CD4-positive, alpha-beta T cell treated with Interleukin-17A for 1 hour (primary cell): ENCODE data around the gene HIPK3.
"Not testable (repeated sequence)": the region's sequence is repeated elsewhere in the genome, so short reads cannot be mapped to it uniquely, and the experiment has no call there.

Source experiments
- DNase-seq: peaks from one replicate; pipeline ENCODE4 v3.0.0-alpha.2; 2020

The HIPK3 gene

DNA sequence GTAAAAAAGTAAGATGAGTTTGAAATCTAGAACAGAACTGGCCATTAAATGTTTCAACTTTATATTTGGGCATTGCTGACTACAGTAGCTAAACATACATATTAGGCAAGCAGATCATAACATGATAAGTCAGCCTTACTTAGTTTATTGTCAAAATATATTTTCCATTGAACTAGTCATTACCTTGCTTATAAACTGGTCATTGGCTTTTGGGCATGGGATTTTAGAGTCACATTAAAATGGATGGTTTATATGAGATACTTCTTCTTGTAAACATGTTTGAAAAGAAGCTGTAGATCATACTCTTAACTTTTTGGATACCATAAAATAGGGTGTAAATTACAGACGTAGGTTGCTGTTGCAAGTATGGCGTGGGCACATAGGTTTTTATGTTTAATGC, 2.7 kb downstream of the HIPK3 start:
- DNase-seq: no peak

DNA sequence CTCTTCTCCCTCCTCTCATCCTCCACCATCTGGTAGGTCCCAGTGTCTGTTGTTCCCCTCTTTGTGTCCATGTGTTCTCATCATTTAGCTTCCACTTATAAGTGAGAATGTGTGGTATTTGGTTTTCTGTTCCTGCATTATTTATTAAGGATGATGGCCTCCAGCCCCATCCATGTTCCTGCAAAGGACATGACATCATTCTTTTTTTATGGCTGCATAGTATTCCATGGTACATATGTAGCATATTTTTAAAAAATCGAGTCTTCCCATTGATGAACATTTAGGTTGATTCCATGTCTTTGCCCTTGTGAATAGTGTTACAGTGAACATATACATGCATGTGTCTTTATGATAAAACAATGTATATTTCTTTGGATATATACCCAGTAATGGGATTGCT, 4.2 kb downstream of the HIPK3 start:
- not testable (repeated sequence) for DNase-seq

GRCh38 chr11:33262011-33262645, 4.9 kb downstream of the HIPK3 start:
- no peak for DNase-seq

GRCh38 chr11:33263549-33263948, 6.4 kb downstream of the HIPK3 start:
- DNase-seq: no peak

DNA sequence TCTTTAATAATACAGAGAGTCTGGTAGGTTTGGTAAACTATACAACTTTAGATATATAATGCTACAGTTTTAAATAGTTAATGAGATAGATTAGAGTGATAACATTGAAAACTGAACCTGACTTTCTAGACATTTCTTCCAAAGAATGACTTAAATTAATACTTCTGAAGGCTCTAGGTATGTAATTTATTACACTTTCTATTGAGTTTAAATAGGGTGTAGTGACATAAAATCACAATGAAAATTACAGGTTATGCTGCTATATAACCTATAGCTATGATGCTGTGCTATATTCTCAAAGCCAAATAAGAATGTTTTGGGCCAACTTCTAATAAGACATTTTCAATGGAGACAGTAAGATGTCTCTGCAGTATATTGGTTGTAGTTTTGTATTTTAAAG, 7.7 kb downstream of the HIPK3 start:
- no peak for DNase-seq

DNA sequence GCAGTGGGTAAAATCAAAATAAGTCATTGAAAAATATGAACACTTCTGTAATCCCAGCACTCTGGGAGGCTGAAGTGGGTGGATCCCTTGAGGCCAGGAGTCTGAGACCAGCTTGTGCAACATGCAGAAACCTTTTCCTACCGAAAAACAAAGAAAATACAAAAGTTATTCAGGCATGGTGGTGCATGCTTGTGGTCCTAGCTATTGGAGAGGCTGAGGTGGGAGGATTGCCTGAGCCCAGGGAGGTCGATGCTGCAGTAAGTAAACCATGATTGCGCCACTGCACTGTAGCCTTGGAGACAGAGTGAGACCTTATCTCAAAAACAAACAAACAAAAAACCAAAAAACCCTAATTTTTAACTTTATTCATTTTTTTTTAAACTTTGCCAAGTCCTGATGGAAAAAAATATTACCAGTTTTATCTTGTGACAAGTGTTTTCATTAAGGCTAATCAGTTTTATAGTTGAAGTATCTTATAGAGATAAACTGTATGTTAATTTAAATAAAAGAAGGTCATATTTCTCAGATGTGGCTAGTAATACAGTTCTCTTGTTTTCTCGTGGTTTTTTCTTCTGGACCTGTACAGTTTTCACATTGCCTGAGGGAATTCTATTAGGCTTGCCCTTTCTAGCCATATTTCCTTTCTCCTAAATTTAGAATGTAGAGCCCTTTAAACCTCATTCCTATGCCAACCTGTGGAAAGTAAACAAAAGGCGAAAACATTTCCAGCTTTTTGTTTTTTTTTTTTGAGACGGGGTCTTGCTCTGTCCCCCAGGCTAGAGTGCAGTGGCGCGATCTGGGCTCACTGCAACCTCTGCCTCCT, 9.4 kb downstream of the HIPK3 start:
- DNase-seq: no peak

DNA sequence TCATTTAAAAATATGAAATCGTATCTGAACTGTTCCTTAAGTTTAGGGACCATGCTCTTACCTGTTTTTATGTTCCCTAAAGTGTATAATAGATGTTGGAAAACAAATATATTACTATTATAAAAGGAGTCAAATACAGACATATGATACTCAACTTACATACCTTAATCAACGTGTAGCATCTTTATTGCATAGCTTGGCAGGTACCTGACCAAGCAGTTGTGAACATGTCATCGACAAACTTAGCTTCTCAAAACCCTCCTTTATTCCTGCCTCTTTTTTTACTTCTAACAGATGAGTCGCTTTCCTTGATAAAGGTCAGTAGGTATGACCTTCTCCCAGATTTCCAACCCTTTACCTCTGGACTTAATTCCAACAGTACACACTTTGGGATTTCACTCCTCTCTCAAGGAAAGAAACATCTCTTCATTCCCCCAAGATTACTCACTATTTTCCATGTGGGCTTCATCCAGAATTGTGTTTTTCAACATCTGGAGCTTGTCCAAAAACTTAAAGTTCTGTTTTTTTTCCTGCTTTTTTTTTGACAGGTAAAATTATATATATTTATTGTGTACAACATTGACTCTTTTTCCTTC, 11.9 kb downstream of the HIPK3 start:
- DNase-seq: no peak

GRCh38 chr11:33269822-33270221, 12.6 kb downstream of the HIPK3 start:
- no peak for DNase-seq

- DNase-seq: no peak
These were observed 13.9 kb downstream of the HIPK3 start for GRCh38 chr11:33271059-33271458.

- no peak for DNase-seq
These were observed 15.3 kb downstream of the HIPK3 start for GRCh38 chr11:33272338-33273107.

GRCh38 chr11:33273656-33274055, 16.5 kb downstream of the HIPK3 start:
- DNase-seq: no peak

GRCh38 chr11:33280411-33280810, 23.2 kb downstream of the HIPK3 start:
- DNase-seq: no peak

GRCh38 chr11:33281758-33282157, 24.6 kb downstream of the HIPK3 start:
- DNase-seq: no peak

- no peak for DNase-seq
These were observed 27.6 kb downstream of the HIPK3 start for GRCh38 chr11:33284818-33285217.

DNA sequence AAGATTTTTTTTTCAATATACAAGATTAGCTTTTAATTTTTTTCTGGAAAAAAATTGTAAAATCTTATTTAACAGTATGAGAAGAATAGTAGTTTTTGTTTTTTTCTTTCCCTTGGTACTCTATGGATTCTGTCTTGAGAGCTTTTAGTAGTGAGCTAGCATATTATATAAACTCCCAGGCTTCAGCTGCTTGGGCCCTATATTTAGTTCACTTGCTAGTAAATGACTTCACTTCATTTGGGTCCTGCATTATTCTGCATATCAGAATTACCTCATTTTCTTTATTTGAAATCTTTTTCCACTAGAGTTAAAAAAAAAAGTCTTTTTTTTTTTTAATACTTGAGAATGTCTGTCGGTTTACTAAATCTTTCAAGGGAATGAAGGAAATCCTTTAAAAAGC, 33.1 kb downstream of the HIPK3 start:
- DNase-seq: no peak

DNA sequence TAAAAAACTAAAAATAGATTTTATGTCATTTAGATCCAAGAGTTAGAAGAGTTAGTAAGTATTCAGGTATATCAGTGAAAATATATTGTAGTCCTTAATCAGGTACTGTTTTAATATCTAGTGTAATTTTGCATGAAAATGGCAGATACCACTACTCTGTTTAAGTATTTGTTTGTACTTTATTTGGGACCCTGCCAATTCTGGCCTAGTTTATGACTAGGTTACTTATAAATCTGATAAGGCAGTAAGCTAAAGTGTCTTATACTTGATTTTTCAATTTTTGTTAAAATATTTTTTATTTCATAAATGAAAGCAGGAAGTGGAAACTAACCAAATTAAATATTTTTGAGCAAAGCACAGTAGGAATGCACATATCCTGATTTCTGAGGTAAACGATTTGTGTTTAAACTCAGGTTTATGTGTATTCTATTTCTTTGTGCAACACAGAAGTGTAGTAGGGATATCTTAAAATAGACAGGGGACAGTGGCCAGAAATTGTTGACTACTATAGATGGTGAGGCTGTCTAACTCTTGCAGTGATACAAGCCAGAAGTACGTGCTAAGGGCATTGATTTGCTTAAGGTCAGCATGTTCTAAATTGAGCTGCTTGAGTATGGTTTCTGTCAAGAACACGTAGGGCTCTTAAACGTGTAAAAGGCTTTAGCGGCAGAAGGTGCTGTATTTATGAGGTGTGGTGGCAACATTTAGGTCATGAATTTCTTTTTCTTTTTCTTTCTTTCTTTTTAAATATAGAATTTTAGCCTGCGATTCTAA, 34.0 kb downstream of the HIPK3 start:
- DNase-seq: no peak

GRCh38 chr11:33292311-33292710, 35.1 kb downstream of the HIPK3 start:
- DNase-seq: no peak

GRCh38 chr11:33294224-33294623, 37.0 kb downstream of the HIPK3 start:
- no peak for DNase-seq

GRCh38 chr11:33294797-33295196, 37.6 kb downstream of the HIPK3 start:
- no peak for DNase-seq

DNA sequence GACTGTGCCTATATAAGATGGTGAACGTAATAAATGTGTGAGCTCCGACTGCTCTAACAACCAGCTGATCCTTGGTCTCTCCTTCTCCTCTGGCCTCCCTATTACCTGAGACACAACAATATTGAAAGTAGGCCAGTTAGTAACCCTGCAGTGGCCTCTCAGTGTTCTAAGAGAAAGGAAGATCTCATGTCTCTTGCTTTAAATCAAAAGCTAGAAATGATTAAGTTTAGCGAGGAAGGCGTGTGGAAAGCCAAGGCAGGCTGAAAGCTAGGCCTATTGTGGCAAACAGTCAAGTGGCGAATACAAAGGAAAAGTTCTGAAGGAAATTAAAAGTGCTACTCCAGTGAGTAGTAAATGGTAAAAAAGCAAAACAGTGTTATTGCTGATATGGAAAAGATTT, 39.5 kb downstream of the HIPK3 start:
- DNase-seq: no peak

- no peak for DNase-seq
These were observed 46.4 kb downstream of the HIPK3 start for GRCh38 chr11:33303541-33303940.

- not testable (repeated sequence) for DNase-seq
These were observed 49.6 kb downstream of the HIPK3 start for GRCh38 chr11:33306821-33307220.

DNA sequence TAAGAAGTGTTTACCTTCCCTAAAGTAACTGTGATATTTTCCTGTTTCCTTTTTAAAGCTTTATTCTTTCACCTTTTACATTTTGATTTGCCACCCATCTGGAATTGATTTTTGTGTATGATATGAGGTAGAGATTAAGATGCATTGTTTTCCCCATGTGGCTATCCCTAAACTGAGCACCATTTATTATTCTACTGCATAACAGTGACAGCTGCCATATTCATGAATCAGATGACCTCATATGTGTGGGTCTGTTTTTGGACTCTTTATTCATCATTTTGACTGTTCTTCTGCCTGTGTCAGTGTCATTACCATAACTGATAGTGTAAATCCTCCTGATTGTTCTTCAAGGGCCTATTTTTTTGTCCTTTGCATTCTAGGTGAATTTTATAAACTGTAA, 50.8 kb downstream of the HIPK3 start:
- DNase-seq: no peak
